Activated CD8-positive, alpha-beta memory T cell treated with anti-CD3 and anti-CD28 coated beads for 24 hours (primary cell): ENCODE data around the gene HOXA6.

ENCODE experiments used
- DNase-seq: peaks from one replicate; pipeline ENCODE4 v3.0.0-alpha.2; 2020

HOXA6 gene

DNA sequence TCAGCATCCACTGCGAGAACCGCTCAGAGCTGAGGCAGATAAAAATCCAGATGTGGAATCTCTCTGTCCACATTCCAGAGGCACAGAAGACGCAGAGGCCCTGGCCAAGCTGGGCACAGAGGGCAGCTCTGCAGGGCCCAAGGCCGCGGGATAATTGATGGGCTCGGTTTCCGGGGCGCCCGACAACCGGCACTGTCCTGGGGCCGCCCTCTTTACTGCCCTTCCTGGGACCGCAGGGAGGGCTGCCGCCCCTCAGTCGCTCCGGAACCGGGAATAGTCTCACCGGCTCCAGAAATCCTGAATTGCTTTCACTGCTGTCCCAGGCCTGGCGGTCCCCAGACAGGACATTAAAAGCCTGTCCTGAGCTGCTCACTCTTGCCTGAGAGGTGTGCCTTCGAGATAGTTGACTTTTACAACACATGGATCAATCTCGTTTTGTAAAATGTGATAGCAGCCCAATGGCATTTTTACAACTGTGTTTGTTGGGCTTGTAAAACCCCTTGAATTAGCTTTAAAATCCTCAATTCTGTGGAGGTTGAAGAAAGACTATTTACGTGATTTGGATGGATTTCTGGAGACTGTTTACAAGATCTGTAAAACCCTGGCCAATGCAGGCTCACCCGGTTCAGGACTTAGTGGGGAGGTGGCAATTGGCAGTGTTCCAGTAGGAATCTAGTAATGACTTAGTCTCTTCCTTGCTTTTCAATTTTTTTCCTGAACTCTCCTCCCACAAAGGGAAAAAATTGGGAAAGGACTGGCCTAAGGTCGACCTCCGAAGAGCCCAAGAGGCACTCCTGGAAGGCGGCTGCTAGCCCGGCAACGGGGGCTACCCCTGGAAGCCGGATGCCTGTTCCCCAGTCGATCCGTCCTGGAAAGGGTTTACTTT, 1.4 kb upstream of the HOXA6 start:
- DNase-seq: peak; percentile 54

DNA sequence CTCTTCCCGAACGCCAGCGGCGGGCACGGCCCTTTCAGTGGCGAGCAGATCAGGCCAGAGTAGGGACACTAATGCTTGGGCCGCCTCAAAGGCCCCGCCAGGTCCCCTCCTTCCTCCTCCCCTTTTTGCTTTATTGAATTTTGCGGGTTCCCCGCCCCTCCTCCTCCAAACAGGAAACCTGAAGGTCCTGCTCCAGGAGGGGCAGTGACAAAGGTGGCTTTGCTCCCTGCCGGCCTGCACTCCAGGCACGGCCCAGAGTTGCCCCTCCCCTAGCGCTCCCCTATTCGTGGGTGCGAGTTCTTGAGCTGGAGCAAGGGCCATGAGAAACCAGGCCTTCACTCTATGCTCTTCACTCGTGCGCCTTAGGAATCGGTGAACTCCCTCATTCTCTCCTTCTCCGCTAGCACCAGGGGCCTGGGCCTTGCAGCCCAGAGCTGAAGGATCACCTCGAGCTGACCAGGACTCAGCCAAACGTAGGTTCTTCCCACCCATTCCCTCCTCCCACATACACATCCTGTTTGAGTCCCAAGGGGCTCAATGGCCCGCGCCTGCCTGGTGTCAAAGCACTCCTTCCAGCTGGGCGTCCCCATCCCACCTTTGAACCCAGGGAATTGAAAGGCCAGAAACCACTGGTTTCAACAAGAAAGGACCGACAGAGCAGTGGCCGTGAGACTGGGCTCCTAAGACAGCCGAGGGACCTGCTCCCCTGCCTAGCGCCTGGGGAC, 619 bp upstream of the HOXA6 start:
- peak; percentile 57 for DNase-seq

DNA sequence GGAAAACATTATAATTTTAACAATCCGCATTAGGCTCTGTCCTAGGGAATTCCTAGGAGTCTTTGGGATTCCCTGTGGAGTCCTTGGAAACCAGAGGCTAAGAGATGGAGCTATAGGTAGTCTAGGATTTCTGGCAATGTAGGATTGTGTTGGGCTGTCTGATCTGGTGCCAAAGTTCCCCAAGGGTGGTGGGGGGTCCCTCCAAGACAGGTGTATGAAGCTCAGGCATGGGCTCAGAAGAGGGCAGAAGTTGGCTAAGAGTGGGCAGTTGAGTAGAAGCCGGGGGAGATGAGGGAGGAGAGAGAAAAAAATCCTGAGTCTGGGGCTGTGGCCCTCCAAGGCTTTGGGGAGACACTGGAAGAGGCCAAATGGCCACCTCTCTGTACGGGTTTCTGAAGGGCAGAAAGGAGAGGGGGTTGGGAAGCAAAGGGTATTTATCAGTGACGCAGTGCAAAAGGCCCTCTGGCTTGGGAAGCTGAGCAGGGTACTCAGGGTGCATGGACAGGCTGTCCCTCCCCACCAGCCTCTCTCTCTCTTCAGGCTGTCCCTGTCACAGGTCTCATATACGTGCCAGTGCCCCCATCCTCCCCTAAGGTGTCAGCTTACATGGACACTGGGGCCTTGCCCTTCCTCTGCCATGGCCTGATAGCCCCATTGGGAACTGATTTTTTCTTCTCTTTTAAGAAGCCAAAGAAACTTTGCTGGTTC, 929 bp downstream of the HOXA6 start:
- peak; percentile 54 for DNase-seq

DNA sequence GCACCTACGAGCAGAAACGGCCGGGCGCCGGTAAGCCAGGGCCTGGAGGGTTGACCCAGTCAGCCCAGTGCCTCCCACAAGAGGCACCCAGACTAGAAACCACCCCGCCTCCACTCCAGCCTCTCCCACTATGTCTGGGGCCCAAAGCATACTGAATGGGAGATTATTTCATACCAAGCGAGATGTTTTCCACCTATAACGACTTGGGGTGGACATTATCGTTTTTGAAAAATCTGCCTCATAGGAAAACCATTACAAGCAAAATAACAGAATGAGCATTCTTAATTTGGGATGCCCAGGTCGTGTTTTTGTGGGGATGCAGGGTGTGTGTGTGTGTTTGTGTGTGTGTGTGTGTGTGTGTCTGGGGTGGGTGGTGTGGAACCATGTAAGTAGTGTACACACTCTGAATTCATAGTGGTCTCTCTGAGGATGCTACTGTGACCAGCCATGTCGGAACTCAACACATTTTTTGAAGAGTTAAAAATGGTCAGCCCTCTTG, 1.6 kb downstream of the HOXA6 start:
- DNase-seq: peak; percentile 32

DNA sequence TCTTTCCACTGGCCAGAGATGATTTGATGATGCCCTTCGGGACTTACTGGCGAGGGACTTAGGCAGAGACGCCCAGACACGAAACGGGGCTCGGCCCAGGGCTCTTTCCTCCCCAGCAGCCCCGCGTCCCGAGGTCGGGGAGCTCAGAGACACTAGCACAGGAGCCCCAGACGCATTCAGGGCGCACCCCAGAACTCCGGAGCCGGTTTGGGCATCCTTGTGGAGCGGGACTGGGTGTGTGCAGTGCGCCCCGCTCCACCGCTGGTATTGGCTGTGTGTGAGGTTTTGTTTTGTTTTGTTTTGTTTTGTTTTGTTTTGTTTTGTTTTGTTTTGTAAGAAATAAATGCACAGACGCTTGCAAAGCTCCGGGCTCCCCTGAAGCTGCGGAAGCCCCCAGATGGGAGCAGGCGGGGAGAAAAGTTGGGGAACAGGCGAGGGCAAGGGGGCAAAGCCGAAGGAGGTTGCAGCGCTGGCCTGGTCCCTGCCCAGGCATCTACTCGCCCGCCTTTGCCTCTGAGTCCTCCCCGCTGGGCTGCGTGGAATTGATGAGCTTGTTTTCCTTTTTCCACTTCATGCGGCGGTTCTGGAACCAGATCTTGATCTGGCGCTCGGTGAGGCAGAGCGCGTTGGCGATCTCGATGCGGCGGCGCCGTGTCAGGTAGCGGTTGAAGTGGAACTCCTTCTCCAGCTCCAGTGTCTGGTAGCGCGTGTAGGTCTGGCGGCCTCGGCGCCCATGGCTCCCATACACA, 2.2 kb downstream of the HOXA6 start:
- no peak for DNase-seq

DNA sequence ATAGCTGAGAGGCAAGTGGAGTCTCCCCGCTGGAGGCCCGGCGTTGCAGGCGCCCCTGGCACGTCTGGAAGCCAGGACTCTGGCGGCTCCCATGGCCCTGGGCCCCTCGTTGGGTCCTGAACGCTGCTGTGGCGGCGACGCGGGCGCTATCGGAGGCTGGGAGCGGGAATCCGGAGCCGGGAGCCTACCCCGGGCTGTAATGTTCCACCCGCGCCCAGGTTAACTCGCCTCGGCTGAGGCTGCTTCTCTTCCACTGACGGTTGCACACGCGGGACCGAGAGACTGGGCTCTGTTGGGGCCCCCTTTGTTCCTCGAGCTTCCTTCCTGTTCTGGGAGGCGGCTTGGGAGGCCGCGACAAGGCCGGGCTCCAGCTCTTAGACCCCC, 2.8 kb downstream of the HOXA6 start:
- no peak for DNase-seq

DNA sequence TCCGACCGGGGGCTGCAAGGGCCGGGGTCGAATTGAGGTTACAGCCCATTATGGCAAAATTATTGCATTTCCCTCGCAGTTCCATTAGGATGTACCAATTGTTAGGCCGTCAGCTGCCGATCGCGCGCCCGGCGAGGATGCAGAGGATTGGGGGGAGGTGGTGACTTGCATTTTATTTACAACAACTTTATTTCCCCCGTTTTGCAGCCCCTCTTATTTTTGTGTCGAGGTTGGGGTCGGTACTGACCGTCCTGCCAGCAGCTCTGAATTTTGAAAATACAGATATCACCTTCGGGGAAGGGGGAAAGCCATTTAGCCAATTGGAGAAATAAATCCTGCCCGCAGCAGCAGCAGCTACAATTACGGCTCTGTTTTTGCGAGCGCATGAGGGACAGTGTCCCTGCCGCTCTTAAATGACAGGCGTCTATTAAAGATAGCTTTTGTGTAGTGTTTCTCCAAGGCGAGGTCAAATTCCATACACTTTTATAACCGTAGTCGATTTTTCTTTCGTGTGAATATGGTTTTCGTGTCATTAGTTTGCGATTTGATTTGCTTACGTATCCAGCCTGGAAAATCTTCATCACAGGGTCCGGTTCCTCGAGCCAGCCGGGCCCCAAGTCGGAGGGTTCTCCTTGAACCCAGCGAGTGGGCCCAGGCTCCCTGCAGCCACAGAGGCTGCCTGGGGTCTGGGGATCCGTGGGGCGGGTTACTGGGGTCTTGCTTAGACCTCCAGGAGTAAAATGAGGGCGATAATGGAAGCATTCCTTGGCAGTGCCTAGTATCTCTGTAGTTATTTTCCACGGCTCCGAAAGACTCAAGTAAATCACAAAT, 3.4 kb downstream of the HOXA6 start:
- DNase-seq: no peak

DNA sequence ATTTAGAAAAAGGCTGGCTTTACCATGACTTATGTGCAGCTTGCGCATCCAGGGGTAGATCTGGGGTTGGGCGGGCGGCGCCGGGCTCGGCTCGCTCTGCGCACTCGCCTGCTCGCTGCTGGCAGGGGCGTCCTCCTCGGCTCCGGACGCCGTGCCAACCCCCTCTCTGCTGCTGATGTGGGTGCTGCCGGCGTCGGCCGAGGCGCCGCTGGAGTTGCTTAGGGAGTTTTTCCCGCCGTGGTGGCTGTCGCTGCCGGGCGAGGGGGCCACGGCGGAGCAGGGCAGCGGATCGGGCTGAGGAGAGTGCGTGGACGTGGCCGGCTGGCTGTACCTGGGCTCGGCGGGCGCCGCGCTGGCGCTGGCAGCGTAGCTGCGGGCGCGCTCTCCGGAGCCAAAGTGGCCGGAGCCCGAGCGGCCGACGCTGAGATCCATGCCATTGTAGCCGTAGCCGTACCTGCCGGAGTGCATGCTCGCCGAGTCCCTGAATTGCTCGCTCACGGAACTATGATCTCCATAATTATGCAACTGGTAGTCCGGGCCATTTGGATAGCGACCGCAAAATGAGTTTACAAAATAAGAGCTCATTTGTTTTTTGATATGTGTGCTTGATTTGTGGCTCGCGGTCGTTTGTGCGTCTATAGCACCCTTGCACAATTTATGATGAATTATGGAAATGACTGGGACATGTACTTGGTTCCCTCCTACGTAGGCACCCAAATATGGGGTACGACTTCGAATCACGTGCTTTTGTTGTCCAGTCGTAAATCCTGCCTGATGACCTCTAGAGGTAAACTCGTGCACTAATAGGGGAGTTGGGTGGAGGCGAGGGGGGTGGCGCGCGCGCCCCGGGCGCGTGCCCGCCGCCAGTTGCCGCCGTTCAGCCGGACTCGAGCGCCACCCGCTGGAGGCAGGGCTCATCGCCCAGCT, 4.3 kb downstream of the HOXA6 start, which contains the start of gene HOXA5:
TSS of gene HOXA5 (minus strand) at position 659 of the 927 bp plus-strand sequence. CDS start at position 585, 74 bp downstream.
- DNase-seq: no peak

DNA sequence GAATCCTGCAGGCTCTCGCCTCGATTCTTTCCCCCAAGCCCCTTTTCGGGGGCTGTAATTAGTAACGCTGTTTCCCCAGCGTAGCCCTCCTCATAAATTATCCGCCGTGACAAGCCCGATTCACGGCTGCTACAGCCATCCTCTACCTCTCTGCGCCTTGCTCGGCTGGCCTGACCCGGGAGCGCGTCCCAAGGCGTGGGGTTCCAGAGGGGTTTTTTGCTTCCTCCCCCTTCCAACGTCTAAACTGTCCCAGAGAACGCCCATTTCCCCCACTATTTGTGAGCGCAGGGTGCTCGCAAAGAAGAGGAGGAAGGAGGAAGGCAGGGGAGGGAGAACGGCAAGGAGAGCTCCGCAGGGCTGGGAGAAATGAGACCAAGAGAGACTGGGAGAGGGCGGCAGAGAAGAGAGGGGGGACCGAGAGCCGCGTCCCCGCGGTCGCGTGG, 5.0 kb downstream of the HOXA6 start:
- no peak for DNase-seq

DNA sequence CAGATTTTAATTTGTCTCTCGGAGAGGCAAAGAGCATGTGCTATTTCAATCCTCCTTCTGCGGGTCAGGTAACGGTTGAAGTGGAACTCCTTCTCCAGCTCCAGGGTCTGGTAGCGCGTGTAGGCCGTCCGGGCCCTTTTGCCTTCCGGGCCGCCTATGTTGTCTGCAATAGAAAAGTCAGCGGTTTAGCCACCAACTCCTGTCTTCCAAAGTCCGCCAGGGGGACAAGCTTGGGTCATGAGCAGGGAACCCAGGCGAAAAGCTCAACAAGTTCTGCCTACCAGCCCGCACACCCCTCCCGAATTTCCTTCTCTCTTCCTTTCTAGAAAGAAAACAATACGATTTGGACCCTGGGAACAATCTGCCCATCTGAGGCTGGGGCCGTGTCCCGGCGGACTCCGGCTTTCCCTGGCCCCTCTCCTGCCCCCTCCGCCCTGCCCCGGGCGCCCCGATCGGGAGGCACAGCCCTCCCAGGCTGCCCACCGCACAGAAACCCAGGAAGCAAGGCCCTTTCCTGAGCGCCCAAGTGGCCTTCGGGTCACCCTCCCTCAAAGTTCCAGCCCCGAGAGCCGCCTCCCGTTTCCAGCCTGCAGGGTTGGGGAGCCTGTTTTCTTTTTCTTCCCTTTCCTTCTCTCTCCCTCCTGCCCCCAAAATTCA, 5.5 kb downstream of the HOXA6 start:
- no peak for DNase-seq

DNA sequence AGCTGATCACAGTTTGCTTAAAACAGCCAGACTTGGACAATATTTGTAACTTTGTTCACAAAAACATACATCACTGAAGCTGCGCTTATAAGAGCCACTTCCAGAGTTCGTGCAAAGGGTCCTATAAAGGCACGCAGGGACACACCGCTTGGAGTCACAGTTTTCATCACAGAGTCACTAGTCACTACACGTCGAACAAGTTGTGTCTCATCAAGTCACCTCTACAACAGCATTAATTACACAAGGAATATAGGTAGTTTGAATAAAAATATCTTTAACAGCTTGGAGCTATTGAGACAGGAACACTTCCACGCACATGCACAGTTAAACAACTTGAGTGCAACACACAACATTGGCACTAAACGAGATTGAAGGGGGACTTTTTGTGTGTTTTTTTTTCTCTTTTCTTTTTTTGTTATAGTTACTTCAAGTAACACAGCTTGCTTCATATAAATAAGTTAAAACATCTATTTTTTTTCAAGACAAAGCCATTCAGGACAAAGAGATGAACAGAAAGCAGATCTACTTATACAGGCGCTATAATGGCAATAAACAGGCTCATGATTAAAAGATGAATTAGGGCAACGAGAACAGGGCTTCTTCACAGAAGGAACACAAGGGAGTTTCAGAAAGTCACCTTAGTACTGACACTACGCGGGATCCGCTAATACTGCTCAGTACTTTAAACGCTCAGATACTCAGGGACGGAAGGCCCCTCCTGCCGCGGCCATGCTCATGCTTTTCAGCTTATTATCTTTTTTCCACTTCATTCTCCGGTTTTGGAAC, 6.2 kb downstream of the HOXA6 start:
- no peak for DNase-seq

DNA sequence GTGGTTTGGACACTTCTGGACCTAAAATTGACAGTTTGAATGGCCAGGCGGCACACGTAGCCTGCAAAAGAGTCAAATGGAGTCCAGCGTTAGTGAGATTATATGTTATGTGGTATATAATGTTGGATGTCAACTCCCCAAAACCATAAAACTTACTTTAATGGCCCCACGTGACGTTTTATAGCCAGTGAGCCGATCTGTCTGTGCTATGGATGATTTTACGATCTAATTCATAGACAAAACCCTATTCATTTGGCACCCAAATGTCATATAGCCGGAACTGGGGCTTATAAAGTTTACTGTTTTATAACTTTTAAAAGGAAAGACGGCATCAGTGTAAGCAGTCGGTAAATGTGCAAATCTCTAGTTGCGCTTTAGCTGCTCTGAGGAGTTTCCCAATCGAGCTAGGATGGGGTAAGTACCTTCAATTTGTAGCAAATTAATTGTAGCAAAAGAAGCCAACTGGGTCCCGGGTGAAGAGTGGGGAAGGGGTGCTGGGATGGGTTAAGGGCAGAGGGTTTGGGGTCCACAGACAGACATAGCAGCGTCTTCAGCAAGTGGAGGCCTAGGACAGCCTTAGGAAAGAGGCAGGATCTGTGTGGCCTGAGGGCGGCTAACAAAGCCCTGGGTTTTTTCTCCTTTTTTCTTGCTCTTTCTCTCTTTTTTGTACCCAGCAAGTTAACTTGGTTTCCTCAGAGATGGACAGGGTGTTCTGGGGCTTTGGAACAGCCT, 7.3 kb downstream of the HOXA6 start:
- no peak for DNase-seq

DNA sequence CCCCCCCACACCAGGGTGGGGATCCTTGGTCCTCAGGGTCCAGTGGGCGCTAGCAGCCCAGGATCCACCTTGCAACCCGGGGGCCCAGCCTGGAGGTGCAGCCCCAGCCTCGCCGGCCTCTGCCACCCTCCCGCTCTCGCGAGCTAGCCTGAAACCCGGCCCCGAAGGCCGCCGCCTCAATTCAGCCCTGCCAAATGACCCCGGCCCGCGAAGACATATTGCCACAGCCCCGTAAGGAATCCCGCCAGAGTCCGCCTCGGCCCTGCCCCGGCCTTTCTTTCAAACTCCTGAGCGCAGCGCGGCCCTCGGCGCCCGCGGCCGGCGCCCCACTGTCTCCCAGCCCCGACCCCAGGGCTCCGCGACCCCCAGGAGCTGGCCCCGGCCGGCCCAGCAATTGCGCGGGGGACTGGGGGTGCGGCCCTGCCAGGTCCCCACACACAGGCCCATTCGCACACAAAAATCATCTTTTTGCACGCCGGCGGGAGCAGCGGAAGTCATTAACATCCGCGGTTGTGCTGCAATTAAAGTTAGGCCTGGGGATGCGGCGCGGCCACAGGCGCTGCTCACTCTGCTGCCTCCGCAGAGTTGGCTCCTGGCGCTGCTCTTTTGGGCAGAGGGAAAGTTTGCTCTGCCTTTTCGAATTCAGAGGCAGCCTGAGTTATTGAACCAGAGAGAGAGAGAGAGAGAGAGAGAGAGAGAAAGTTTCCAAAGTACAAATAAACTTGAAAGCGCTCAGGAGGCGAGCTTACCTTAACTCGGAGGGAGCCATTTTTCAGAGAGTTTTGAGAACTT, 8.0 kb downstream of the HOXA6 start:
- no peak for DNase-seq

DNA sequence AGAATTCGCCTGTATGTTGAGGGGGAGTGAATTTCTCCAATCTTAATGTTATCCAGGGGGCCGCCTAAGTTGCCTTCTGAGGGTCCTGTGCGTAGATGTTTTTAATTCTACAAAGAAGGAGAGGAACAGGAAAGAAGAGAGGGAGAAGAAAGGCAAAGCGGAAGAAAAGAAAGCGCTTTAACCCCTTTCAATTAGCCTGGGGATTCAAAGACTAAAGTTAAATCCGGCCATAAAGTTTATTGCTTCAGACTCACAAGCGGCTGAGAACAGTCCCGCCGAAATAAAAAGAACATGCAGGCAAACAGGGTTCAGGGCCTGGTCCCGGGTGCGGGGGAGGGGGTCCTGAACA, 8.6 kb downstream of the HOXA6 start:
- no peak for DNase-seq

DNA sequence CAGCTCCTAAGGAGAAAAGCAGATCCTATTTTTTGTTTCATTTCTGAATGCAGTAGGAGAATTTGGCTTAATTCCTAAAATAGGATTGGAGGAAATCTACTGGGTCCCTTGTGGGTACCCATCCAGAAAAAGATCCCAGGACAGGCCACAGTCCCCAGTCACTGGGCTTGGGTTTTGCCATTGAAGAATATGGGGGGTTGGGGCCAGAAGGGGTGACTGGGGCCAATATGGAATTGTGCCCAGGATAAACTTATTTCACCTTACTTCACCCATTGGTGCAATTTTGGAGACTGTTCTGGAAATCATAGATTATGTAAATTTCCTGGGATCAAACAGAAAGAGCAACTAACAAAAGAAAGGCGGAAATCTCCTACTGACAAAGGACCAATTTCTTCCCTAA, 9.1 kb downstream of the HOXA6 start:
- no peak for DNase-seq

DNA sequence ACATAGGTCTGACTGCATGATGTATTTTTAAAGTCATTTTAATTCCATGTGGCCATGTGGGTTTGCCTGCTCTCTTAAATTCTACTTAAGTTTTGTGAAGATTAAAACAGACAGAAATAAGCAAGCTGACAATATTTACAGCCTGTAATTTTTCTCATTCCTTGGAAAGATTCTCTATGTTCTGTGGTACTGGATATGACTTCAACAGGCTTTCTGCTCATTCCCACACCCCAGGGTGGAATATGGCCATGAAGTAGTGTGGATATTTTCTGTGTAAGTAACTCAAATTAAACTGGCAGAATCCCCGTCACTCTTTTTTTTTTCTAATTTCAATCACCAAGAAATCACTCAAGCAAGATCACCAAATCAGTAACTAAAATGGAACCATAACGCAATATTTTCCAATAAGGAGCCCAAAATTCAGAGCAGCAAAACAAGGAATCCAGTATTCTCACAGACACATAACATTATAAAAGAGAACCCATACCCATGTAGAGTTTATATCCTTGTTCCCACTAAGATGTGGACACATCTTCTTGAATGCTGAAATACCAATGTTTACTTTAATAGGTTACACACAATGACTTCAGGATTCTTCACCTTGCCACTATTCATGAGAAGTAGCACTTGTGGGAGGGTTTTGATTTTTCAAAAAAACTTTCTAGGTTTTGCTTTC, 9.8 kb downstream of the HOXA6 start:
- no peak for DNase-seq

DNA sequence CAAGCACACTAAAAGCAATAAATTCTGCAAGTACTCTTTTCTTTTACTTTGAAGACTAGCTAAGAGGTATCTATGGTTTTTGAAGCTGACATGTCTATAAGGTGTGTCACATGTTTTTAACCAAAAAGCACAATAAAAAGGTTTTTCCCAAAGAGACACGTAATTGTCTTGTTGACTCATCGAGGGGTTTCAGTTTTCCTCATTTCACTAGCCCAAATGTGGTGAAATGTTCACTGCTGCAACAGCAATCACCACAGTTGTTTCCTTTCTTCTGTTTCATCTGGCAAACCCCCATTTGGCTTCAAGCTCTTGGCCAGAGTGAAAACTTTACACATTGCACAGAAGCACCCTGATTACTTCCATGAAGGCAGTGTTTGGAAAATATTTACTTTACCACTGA, 13.2 kb downstream of the HOXA6 start:
- no peak for DNase-seq
